Measurements from ENCODE around the gene THSD4.

The THSD4 gene

GRCh38 chr15:71476823-71477222 is 361.6 kb downstream of the THSD4 start:
- H3K9ac ChIP-seq (ENCODE audit: low read length), result no peak overlapping the region
- no peaks in the 10 kb centered on the region for H3K9me3 ChIP-seq (ENCODE audit: insufficient read depth, low read length)
- no peak overlapping the region for H3K4me2 ChIP-seq (ENCODE audit: low read length)
- no peaks in the 10 kb centered on the region for H4K20me1 ChIP-seq (ENCODE audit: insufficient read depth, low read length)
- H3K4me1 ChIP-seq (ENCODE audit: low read length), result peaks cover 27% of the 10 kb centered on the region
- no peak overlapping the region for H3K27ac ChIP-seq (ENCODE audit: low read length)
- H3K36me3 ChIP-seq (replicated peaks; ENCODE audit: low read depth, low read length), result no peaks in the 10 kb centered on the region
- H2AFZ ChIP-seq (ENCODE audit: low read depth, low read length), result no peak overlapping the region
- TF ChIP-seq CTCF (IDR thresholded peaks at IDR 0.05; ENCODE audit: low read depth, low read length) (no peak), EZH2phosphoT487 (IDR thresholded peaks at IDR 0.05; ENCODE audit: low read depth) (no peak)
- no peaks in the 10 kb centered on the region for H3K79me2 ChIP-seq (ENCODE audit: low read length)
- H3K27me3 ChIP-seq (ENCODE audit: low read depth, low read length), result no peaks in the 10 kb centered on the region
- H3K4me3 ChIP-seq (ENCODE audit: low read length), result no peak overlapping the region

- Histone ChIP-seq H4K20me1 (ENCODE audit: insufficient read depth, low read length) (no peaks in the 10 kb centered on the region), H3K4me2 (ENCODE audit: low read length) (no peak overlapping the region), H3K4me3 (ENCODE audit: low read length) (no peak overlapping the region), H3K27ac (ENCODE audit: low read length) (no peak overlapping the region), H3K27me3 (ENCODE audit: low read depth, low read length) (no peaks in the 10 kb centered on the region), H3K9ac (ENCODE audit: low read length) (no peak overlapping the region), H2AFZ (ENCODE audit: low read depth, low read length) (no peak overlapping the region), H3K9me3 (ENCODE audit: insufficient read depth, low read length) (no peaks in the 10 kb centered on the region), H3K4me1 (ENCODE audit: low read length) (peaks cover 26% of the 10 kb centered on the region), H3K36me3 (replicated peaks; ENCODE audit: low read depth, low read length) (no peaks in the 10 kb centered on the region), H3K79me2 (ENCODE audit: low read length) (no peaks in the 10 kb centered on the region)
- TF ChIP-seq EZH2phosphoT487 (IDR thresholded peaks at IDR 0.05; ENCODE audit: low read depth) (no peak), CTCF (IDR thresholded peaks at IDR 0.05; ENCODE audit: low read depth, low read length) (no peak)
Measured at GRCh38 chr15:71480556-71480955, 365.3 kb downstream of the THSD4 start.

GRCh38 chr15:71484080-71484479 is 368.8 kb downstream of the THSD4 start:
- Histone ChIP-seq H3K36me3 (replicated peaks; ENCODE audit: low read depth, low read length) (no peaks in the 10 kb centered on the region), H3K9ac (ENCODE audit: low read length) (no peak overlapping the region), H4K20me1 (ENCODE audit: insufficient read depth, low read length) (no peaks in the 10 kb centered on the region), H3K4me3 (ENCODE audit: low read length) (no peak overlapping the region), H2AFZ (ENCODE audit: low read depth, low read length) (no peak overlapping the region), H3K27me3 (ENCODE audit: low read depth, low read length) (no peaks in the 10 kb centered on the region; the same call in 1 of the 2 replicates), H3K4me1 (ENCODE audit: low read length) (peaks cover 29% of the 10 kb centered on the region), H3K27ac (ENCODE audit: low read length) (no peak overlapping the region), H3K4me2 (ENCODE audit: low read length) (no peak overlapping the region), H3K79me2 (ENCODE audit: low read length) (no peaks in the 10 kb centered on the region), H3K9me3 (ENCODE audit: insufficient read depth, low read length) (no peaks in the 10 kb centered on the region)
- TF ChIP-seq EZH2phosphoT487 (IDR thresholded peaks at IDR 0.05; ENCODE audit: low read depth), result no peak
- no peak for TF ChIP-seq CTCF (IDR thresholded peaks at IDR 0.05; ENCODE audit: low read depth, low read length)

GRCh38 chr15:71485094-71485693 is 369.9 kb downstream of the THSD4 start:
- no peaks in the 10 kb centered on the region for H3K9me3 ChIP-seq (ENCODE audit: insufficient read depth, low read length)
- TF ChIP-seq EZH2phosphoT487 (IDR thresholded peaks at IDR 0.05; ENCODE audit: low read depth) (no peak), CTCF (IDR thresholded peaks at IDR 0.05; ENCODE audit: low read depth, low read length) (peak; percentile 70)
- H3K9ac ChIP-seq (ENCODE audit: low read length), result no peak overlapping the region
- no peaks in the 10 kb centered on the region for H3K36me3 ChIP-seq (replicated peaks; ENCODE audit: low read depth, low read length)
- H2AFZ ChIP-seq (ENCODE audit: low read depth, low read length), result peak overlapping the region; percentile 22; the same call in 1 of the 2 replicates
- H3K4me3 ChIP-seq (ENCODE audit: low read length), result no peak overlapping the region
- H4K20me1 ChIP-seq (ENCODE audit: insufficient read depth, low read length), result no peaks in the 10 kb centered on the region
- H3K4me1 ChIP-seq (ENCODE audit: low read length), result peaks cover 29% of the 10 kb centered on the region
- H3K4me2 ChIP-seq (ENCODE audit: low read length), result peak overlapping the region; percentile 25
- H3K79me2 ChIP-seq (ENCODE audit: low read length), result no peaks in the 10 kb centered on the region
- H3K27ac ChIP-seq (ENCODE audit: low read length), result no peak overlapping the region; the same call in 1 of the 2 replicates
- H3K27me3 ChIP-seq (ENCODE audit: low read depth, low read length), result no peaks in the 10 kb centered on the region; the same call in 1 of the 2 replicates

Measured in OCI-LY3 (cell line).